ENCODE results near the gene PRKACB. TPM values are rescaled to one million over a fixed set of nuclear protein-coding genes. Genes with fewer than 3 reads are reported as not detected.

PRKACB gene
- total RNA-seq, 2 experiments from 2014 or later: 20.1 to 22.7 TPM

GRCh38 chr1:84122780-84123382 is 21.2 kb upstream of the PRKACB start:
- Mint-ChIP-seq H3K4me1 (ENCODE audit: low read depth) (no peaks in the 10 kb centered on the region), H3K27ac (no peak overlapping the region), H3K9me3 (no peaks in the 10 kb centered on the region), H3K27me3 (peaks cover 1% of the 10 kb centered on the region), H3K4me3 (no peak overlapping the region), H3K36me3 (no peaks in the 10 kb centered on the region)
- POLR2A ChIA-PET: no interaction called here
- DNase-seq: peak; percentile 59
- intact Hi-C loops (cut with micrococcal nuclease): loop anchor here (1.0 to 10.0 kb wide), 3 partner anchors 126 to 218 kb away; partner anchors contain the start of gene TTLL7
- CTCF ChIA-PET: interaction anchor here (0.6 to 5.2 kb wide), 7 partner anchors 9 to 310 kb away, joined by 3 to 75 read pairs (median 4); no protein-coding TSS in a partner anchor

- Mint-ChIP-seq H3K36me3 (no peaks in the 10 kb centered on the region), H3K27ac (no peak overlapping the region), H3K4me1 (ENCODE audit: low read depth) (peaks cover 12% of the 10 kb centered on the region), H3K4me3 (no peak overlapping the region), H3K9me3 (no peaks in the 10 kb centered on the region), H3K27me3 (peaks cover 1% of the 10 kb centered on the region)
- no peak for DNase-seq
- intact Hi-C loops (cut with micrococcal nuclease): no loop called here
- CTCF ChIA-PET: interaction anchor here (1.0 to 2.9 kb wide), 3 partner anchors 298 to 620 kb away, joined by 3 to 7 read pairs (median 3); no protein-coding TSS in a partner anchor
- POLR2A ChIA-PET: no interaction called here
Measured at GRCh38 chr1:84133479-84133878, 10.6 kb upstream of the PRKACB start.

- no peak overlapping the region for H3K4me3 Mint-ChIP-seq
- POLR2A ChIA-PET: no interaction called here
- CTCF ChIA-PET: interaction anchor here (1.4 to 2.9 kb wide), 2 partner anchors 618 to 647 kb away, joined by 4 to 7 read pairs; no protein-coding TSS in a partner anchor
Measured at GRCh38 chr1:84135341-84135740, 8.7 kb upstream of the PRKACB start.

GRCh38 chr1:84141182-84142003 is 2.7 kb upstream of the PRKACB start:
- no peak for DNase-seq
- no peak overlapping the region for H3K4me3 Mint-ChIP-seq
- H3K9me3 Mint-ChIP-seq: peaks cover 6% of the 10 kb centered on the region
- intact Hi-C loops (cut with micrococcal nuclease): loop anchor here (1.0 to 2.0 kb wide), 4 partner anchors 292 to 631 kb away; no protein-coding TSS in a partner anchor
- no peaks in the 10 kb centered on the region for H3K27me3 Mint-ChIP-seq
- no peaks in the 10 kb centered on the region for H3K36me3 Mint-ChIP-seq
- H3K4me1 Mint-ChIP-seq (ENCODE audit: low read depth): peaks cover 27% of the 10 kb centered on the region
- ChIA-PET CTCF (interaction anchor here (0.7 to 11.9 kb wide), 22 partner anchors 9 to 631 kb away, joined by 3 to 184 read pairs (median 4); partner anchors contain the start of genes GNG5 and SPATA1), POLR2A (interaction anchor here (1.6 kb wide), 1 partner anchor 14 kb away, joined by 4 read pairs; no protein-coding TSS in a partner anchor)
- no peak overlapping the region for H3K27ac Mint-ChIP-seq

More at GRCh38 chr1:84135341-84135740, 8.7 kb upstream of the PRKACB start:
- Mint-ChIP-seq H3K36me3 (no peaks in the 10 kb centered on the region), H3K9me3 (peaks cover 6% of the 10 kb centered on the region), H3K27me3 (no peaks in the 10 kb centered on the region), H3K4me1 (ENCODE audit: low read depth) (peaks cover 12% of the 10 kb centered on the region), H3K27ac (no peak overlapping the region)
- intact Hi-C loops (cut with micrococcal nuclease): no loop called here
- DNase-seq: no peak

GRCh38 chr1:84145068-84145467 is 997 bp downstream of the PRKACB start:
- Mint-ChIP-seq H3K9me3 (no peaks in the 10 kb centered on the region), H3K27me3 (no peaks in the 10 kb centered on the region), H3K4me3 (peak overlapping the region; percentile 89), H3K36me3 (no peaks in the 10 kb centered on the region), H3K4me1 (ENCODE audit: low read depth) (peaks cover 50% of the 10 kb centered on the region), H3K27ac (peak overlapping the region; percentile 93)
- DNase-seq: no peak
- POLR2A ChIA-PET: interaction anchor here (1.4 to 2.5 kb wide), 4 partner anchors 8 to 429 kb away, joined by 4 to 17 read pairs (median 8); partner anchors contain the start of genes CTBS, GNG5 and SPATA1
- intact Hi-C loops (cut with micrococcal nuclease): loop anchor here (2.0 to 5.0 kb wide), 5 partner anchors 68 to 852 kb away; partner anchors contain the start of genes MCOLN2, RPF1 and SSX2IP
- CTCF ChIA-PET: interaction anchor here (0.7 to 11.9 kb wide), 11 partner anchors 11 to 627 kb away, joined by 3 to 184 read pairs (median 4); partner anchors contain the start of genes CTBS, GNG5 and SPATA1

- no peak overlapping the region for H3K27ac Mint-ChIP-seq
- peaks cover 7% of the 10 kb centered on the region for H3K36me3 Mint-ChIP-seq
- no peaks in the 10 kb centered on the region for H3K27me3 Mint-ChIP-seq
- H3K9me3 Mint-ChIP-seq: no peaks in the 10 kb centered on the region
- H3K4me1 Mint-ChIP-seq (ENCODE audit: low read depth): peaks cover 59% of the 10 kb centered on the region
- intact Hi-C loops (cut with micrococcal nuclease): loop anchor here (1.0 to 5.0 kb wide), 2 partner anchors 9 to 851 kb away; partner anchors contain the start of gene MCOLN2
- no peak for DNase-seq
- ChIA-PET CTCF (interaction anchor here (0.7 to 11.9 kb wide), 4 partner anchors 288 to 625 kb away, joined by 3 to 184 read pairs (median 4); no protein-coding TSS in a partner anchor), POLR2A (interaction anchor here (0.7 to 0.8 kb wide), 2 partner anchors 9 to 156 kb away, joined by 3 read pairs; no protein-coding TSS in a partner anchor)
- peak overlapping the region; percentile 55 for H3K4me3 Mint-ChIP-seq
Measured at GRCh38 chr1:84146411-84147032, 2.5 kb downstream of the PRKACB start.

- Mint-ChIP-seq H3K4me1 (ENCODE audit: low read depth) (peaks cover 69% of the 10 kb centered on the region), H3K27ac (no peak overlapping the region), H3K36me3 (peaks cover 9% of the 10 kb centered on the region), H3K4me3 (no peak overlapping the region), H3K9me3 (no peaks in the 10 kb centered on the region), H3K27me3 (no peaks in the 10 kb centered on the region)
- POLR2A ChIA-PET: interaction anchor here (0.9 kb wide), 1 partner anchor 425 kb away, joined by 3 read pairs; the partner anchor contains the start of gene CTBS
- intact Hi-C loops (cut with micrococcal nuclease): loop anchor here (5.0 kb wide), 1 partner anchor 849 kb away; the partner anchor contains the start of gene MCOLN2
- no peak for DNase-seq
- CTCF ChIA-PET: interaction anchor here (1.1 kb wide), 1 partner anchor 1110 kb away, joined by 3 read pairs; no protein-coding TSS in a partner anchor
Measured at GRCh38 chr1:84148758-84149157, 4.7 kb downstream of the PRKACB start.

GRCh38 chr1:84152649-84153056 is 8.6 kb downstream of the PRKACB start:
- H3K9me3 Mint-ChIP-seq: no peaks in the 10 kb centered on the region
- ChIA-PET CTCF (interaction anchor here (0.8 to 1.6 kb wide), 7 partner anchors 9 to 792 kb away, joined by 3 to 10 read pairs (median 3); partner anchors contain the start of gene PRKACB), POLR2A (interaction anchor here (1.1 to 1.7 kb wide), 3 partner anchors 9 to 421 kb away, joined by 3 to 17 read pairs (median 5); partner anchors contain the start of gene PRKACB)
- H3K27me3 Mint-ChIP-seq: no peaks in the 10 kb centered on the region
- peak; percentile 43 for DNase-seq
- H3K4me1 Mint-ChIP-seq (ENCODE audit: low read depth): peaks cover 79% of the 10 kb centered on the region
- intact Hi-C loops (cut with micrococcal nuclease): loop anchor here (1.0 to 5.0 kb wide), 6 partner anchors 8 to 1125 kb away; partner anchors contain the start of genes BCL10 and PRKACB
- H3K36me3 Mint-ChIP-seq: peaks cover 11% of the 10 kb centered on the region
- peak overlapping the region; percentile 39 for H3K4me3 Mint-ChIP-seq
- peak overlapping the region; percentile 86 for H3K27ac Mint-ChIP-seq

- POLR2A ChIA-PET: interaction anchor here (0.9 to 1.5 kb wide), 4 partner anchors 9 to 419 kb away, joined by 3 to 5 read pairs (median 4); partner anchors contain the start of genes CTBS and PRKACB
- Mint-ChIP-seq H3K36me3 (peaks cover 15% of the 10 kb centered on the region), H3K27ac (peak overlapping the region; percentile 66)
Measured at GRCh38 chr1:84155517-84155916, 11.4 kb downstream of the PRKACB start.

GRCh38 chr1:84156210-84156621 is 12.1 kb downstream of the PRKACB start:
- H3K4me3 Mint-ChIP-seq: peak overlapping the region; percentile 46
- H3K4me1 Mint-ChIP-seq (ENCODE audit: low read depth): peaks cover 85% of the 10 kb centered on the region
- DNase-seq: no peak
- intact Hi-C loops (cut with micrococcal nuclease): no loop called here
- peaks cover 12% of the 10 kb centered on the region for H3K36me3 Mint-ChIP-seq
- H3K27me3 Mint-ChIP-seq: no peaks in the 10 kb centered on the region
- ChIA-PET POLR2A (interaction anchor here (1.1 to 1.5 kb wide), 3 partner anchors 10 to 418 kb away, joined by 3 to 5 read pairs (median 4); partner anchors contain the start of gene CTBS), CTCF (interaction anchor here (1.0 kb wide), 1 partner anchor 11 kb away, joined by 3 read pairs; no protein-coding TSS in a partner anchor)
- H3K27ac Mint-ChIP-seq: peak overlapping the region; percentile 25
- no peaks in the 10 kb centered on the region for H3K9me3 Mint-ChIP-seq

More at GRCh38 chr1:84155517-84155916, 11.4 kb downstream of the PRKACB start:
- peaks cover 85% of the 10 kb centered on the region for H3K4me1 Mint-ChIP-seq (ENCODE audit: low read depth)
- peak overlapping the region; percentile 46 for H3K4me3 Mint-ChIP-seq
- intact Hi-C loops (cut with micrococcal nuclease): loop anchor here (1.0 kb wide), 2 partner anchors 9 to 12 kb away; no protein-coding TSS in a partner anchor
- H3K9me3 Mint-ChIP-seq: no peaks in the 10 kb centered on the region
- no peak for DNase-seq
- CTCF ChIA-PET: interaction anchor here (1.0 kb wide), 1 partner anchor 10 kb away, joined by 3 read pairs; no protein-coding TSS in a partner anchor
- no peaks in the 10 kb centered on the region for H3K27me3 Mint-ChIP-seq
